Measurements from ENCODE around the gene C2CD2.
"Not testable (repeated sequence)": the region's sequence is repeated elsewhere in the genome, so short reads cannot be mapped to it uniquely, and the experiment has no call there.

The C2CD2 gene

GRCh38 chr21:41959697-41960096, 5.9 kb upstream of the C2CD2 start:
- in situ Hi-C loops (cut with HindIII; ENCODE audit: low sequenced_read_pairs), result not testable (repeated sequence)

- in situ Hi-C loops (cut with HindIII; ENCODE audit: low sequenced_read_pairs), result no loop called here
Measured at GRCh38 chr21:41958886-41959563, 5.2 kb upstream of the C2CD2 start.

- in situ Hi-C loops (cut with HindIII; ENCODE audit: low sequenced_read_pairs), result no loop called here
Measured at GRCh38 chr21:41957991-41958766, 4.4 kb upstream of the C2CD2 start.

- in situ Hi-C loops (cut with HindIII; ENCODE audit: low sequenced_read_pairs), result no loop called here
Measured at GRCh38 chr21:41956926-41957729, 3.3 kb upstream of the C2CD2 start.

- in situ Hi-C loops (cut with HindIII; ENCODE audit: low sequenced_read_pairs), result no loop called here
Measured at GRCh38 chr21:41955516-41955915, 1.7 kb upstream of the C2CD2 start.

GRCh38 chr21:41954654-41955499, 1.1 kb upstream of the C2CD2 start:
- in situ Hi-C loops (cut with HindIII; ENCODE audit: low sequenced_read_pairs), result no loop called here

- in situ Hi-C loops (cut with HindIII; ENCODE audit: low sequenced_read_pairs), result no loop called here
Measured at GRCh38 chr21:41953249-41953830, 478 bp downstream of the C2CD2 start.

GRCh38 chr21:41952568-41953248, 1.1 kb downstream of the C2CD2 start:
- in situ Hi-C loops (cut with HindIII; ENCODE audit: low sequenced_read_pairs), result no loop called here

- in situ Hi-C loops (cut with HindIII; ENCODE audit: low sequenced_read_pairs), result no loop called here
Measured at GRCh38 chr21:41951876-41952567, 1.8 kb downstream of the C2CD2 start.

GRCh38 chr21:41950941-41951351, 2.9 kb downstream of the C2CD2 start:
- in situ Hi-C loops (cut with HindIII; ENCODE audit: low sequenced_read_pairs), result no loop called here

GRCh38 chr21:41949631-41950030, 4.2 kb downstream of the C2CD2 start:
- in situ Hi-C loops (cut with HindIII; ENCODE audit: low sequenced_read_pairs), result not testable (repeated sequence)

- in situ Hi-C loops (cut with HindIII; ENCODE audit: low sequenced_read_pairs), result no loop called here
Measured at GRCh38 chr21:41948901-41949300, 4.9 kb downstream of the C2CD2 start.

GRCh38 chr21:41948078-41948895, 5.5 kb downstream of the C2CD2 start:
- in situ Hi-C loops (cut with HindIII; ENCODE audit: low sequenced_read_pairs), result no loop called here

GRCh38 chr21:41945982-41946381, 7.8 kb downstream of the C2CD2 start:
- in situ Hi-C loops (cut with HindIII; ENCODE audit: low sequenced_read_pairs), result no loop called here

- in situ Hi-C loops (cut with HindIII; ENCODE audit: low sequenced_read_pairs), result no loop called here
Measured at GRCh38 chr21:41943851-41944250, 10.0 kb downstream of the C2CD2 start.

- in situ Hi-C loops (cut with HindIII; ENCODE audit: low sequenced_read_pairs), result no loop called here
Measured at GRCh38 chr21:41942457-41942856, 11.4 kb downstream of the C2CD2 start.

GRCh38 chr21:41941941-41942340, 11.9 kb downstream of the C2CD2 start:
- in situ Hi-C loops (cut with HindIII; ENCODE audit: low sequenced_read_pairs), result no loop called here

- in situ Hi-C loops (cut with HindIII; ENCODE audit: low sequenced_read_pairs), result no loop called here
Measured at GRCh38 chr21:41940431-41940830, 13.4 kb downstream of the C2CD2 start.

All from DLD1 (cell line).